Psoas muscle (tissue), 8 donors: ENCODE results near the gene ERMARD. TPM values are rescaled to one million over a fixed set of nuclear protein-coding genes. Genes with fewer than 3 reads are reported as not detected.

Source experiments
- ATAC-seq, 4 donors: fragments of 200-7000 bp; cut with Tn5 transposase; one replicate each; pipeline ENCODE4 v1.9.1; 2020; ENCODE audit warnings: moderate library complexity in 3 of 4, mild to moderate bottlenecking in 2 of 4
- DNase-seq, 2 donors: peaks; one replicate each; pipeline ENCODE4 v3.0.0-alpha.2; 2020
- H3K27ac ChIP-seq: fragments of 200-600 bp; one replicate; pipeline ENCODE4 v1.8.0; 2022
- H3K27me3 ChIP-seq, 3 donors: fragments of 200-600 bp in 1 of 3; one replicate each; pipeline versions ENCODE4 v1.6.1 to v1.8.0; 2013 to 2022; ENCODE audit warnings: low read length in 2 of 3, mild to moderate bottlenecking in 2 of 3, moderate library complexity in 1 of 3; ENCODE audit not compliant: insufficient read depth in 3 of 3
- H3K36me3 ChIP-seq, 2 donors: fragments of 200-600 bp in 1 of 2; one replicate each; pipeline versions ENCODE4 v1.6.1 to v1.8.0; 2013 to 2022; ENCODE audit warnings: low read depth in 1 of 2, mild to moderate bottlenecking in 1 of 2, moderate library complexity in 1 of 2; ENCODE audit not compliant: insufficient read depth in 1 of 2
- H3K4me1 ChIP-seq: fragments of 200-600 bp; one replicate; pipeline ENCODE4 v1.8.0; 2022
- H3K4me3 ChIP-seq: fragments of 200-600 bp; one replicate; pipeline ENCODE4 v1.8.0; 2022; ENCODE audit warnings: mild to moderate bottlenecking
- H3K9me3 ChIP-seq: fragments of 200-600 bp; one replicate; pipeline ENCODE4 v1.8.0; 2022
- WGBS, 3 donors: extraction: QIAGEN DNeasy Blood & Tissue Kit; methylation state at CpG; one replicate each; pipeline versions ENCODE4 v1.1.6 to v1.1.7; 2013; 5-methylcytosine and 5-hydroxymethylcytosine counted together
- intact Hi-C, 2 donors: fragments of 100-400 bp; cut with DNase I; formaldehyde crosslinking; loops; one replicate each; pipeline versions ENCODE4 v1.11.0 to v1.14.2; 2022
- polyA plus RNA-seq, 3 donors: library from polyadenylated mRNA; stranded (reverse); fragments of 200-250 nt; gene quantifications; one replicate each; pipeline ENCODE4 v1.2.3, GENCODE V29; 2013
- total RNA-seq, 4 donors: library from RNA; stranded (reverse); fragmentation: NEBNext Ultra II Directional in 2 of 4; extraction: Animal tissue kit (Norgen Biotek cat#: 25700) in 2 of 4; gene quantifications; one replicate each; pipeline versions ENCODE4 v1.2.1 to v1.2.4, GENCODE V29; 2021 to 2023
- TF ChIP-seq, protein P1 (sequence below): fragments of 200-600 bp; IDR thresholded peaks from one replicate; pipeline ENCODE4 v1.8.0; 2022; ENCODE audit warnings: antibody characterized with exemption
- donor health status: healthy with polysubstance abuse.
- donor health status: DM: no; HTN: no; CAD: no; lungs with moderate emphysema.
- donor health status: Bipolar disorder and iron deficiency.
- donor health status: healthy.
- donor health status: DM: yes; HTN: yes; CAD: no.
- donor health status: DM: no; HTN: no; CAD: no.
- donor health status: DM: no; HTN: no; CAD: no.
- donor health status: DM: yes; HTN: yes; CAD: no.

Gene ERMARD
- total and polyA plus RNA-seq, 7 donors = 7.9 to 13.3 (median 11.4) TPM

DNA sequence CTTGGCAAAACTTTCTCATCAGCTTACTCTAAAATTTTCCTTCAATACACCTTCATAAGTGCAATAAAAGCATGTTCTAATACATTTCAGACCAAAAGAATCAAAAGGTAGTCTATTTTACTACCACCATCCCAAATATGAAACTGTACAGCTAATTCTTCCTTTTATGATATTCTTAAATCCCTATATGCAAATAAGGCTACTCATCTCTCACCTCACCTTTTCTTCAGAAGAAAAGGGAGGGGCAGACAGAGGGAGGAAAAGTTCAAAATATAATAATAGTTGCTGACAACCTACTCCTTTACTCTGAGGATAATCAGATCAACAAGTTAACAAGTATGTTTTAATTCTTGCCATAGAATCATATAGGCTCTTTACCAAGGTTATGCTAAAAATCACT lies 42.1 kb upstream of the ERMARD start:
- Histone ChIP-seq H3K36me3 (peaks cover 6 to 95% of the 10 kb centered on the region in 2 donors), H3K9me3 (no peaks in the 10 kb centered on the region), H3K27me3 (no peaks in the 10 kb centered on the region), H3K4me1 (peaks cover 11% of the 10 kb centered on the region), H3K27ac (no peak overlapping the region), H3K4me3 (no peak overlapping the region)
- ATAC-seq (no peak), DNase-seq (no peak)
- TF ChIP-seq, protein P1, sequence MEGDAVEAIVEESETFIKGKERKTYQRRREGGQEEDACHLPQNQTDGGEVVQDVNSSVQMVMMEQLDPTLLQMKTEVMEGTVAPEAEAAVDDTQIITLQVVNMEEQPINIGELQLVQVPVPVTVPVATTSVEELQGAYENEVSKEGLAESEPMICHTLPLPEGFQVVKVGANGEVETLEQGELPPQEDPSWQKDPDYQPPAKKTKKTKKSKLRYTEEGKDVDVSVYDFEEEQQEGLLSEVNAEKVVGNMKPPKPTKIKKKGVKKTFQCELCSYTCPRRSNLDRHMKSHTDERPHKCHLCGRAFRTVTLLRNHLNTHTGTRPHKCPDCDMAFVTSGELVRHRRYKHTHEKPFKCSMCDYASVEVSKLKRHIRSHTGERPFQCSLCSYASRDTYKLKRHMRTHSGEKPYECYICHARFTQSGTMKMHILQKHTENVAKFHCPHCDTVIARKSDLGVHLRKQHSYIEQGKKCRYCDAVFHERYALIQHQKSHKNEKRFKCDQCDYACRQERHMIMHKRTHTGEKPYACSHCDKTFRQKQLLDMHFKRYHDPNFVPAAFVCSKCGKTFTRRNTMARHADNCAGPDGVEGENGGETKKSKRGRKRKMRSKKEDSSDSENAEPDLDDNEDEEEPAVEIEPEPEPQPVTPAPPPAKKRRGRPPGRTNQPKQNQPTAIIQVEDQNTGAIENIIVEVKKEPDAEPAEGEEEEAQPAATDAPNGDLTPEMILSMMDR = no peak
- intact Hi-C loops = no loop called here

DNA sequence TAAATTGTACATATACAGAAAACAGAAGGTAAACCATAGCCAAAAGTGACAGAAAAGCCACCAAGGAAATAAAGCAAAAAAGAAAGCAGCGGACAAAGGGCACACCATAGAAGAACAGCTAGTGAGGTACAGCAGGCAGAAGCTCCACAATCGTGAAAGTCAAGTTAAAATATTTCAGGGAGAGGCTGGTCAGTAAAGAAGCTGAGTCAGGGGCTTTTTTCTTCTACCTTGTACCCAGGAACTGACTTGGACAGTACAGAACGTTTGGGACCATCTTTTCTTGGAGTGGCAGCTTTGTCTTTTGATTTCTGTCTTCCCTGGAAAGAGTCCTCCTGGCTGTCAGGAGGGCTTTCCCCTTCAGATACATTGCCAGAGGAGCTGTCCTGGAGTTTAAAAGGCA lies 41.4 kb upstream of the ERMARD start:
- intact Hi-C loops = no loop called here

DNA sequence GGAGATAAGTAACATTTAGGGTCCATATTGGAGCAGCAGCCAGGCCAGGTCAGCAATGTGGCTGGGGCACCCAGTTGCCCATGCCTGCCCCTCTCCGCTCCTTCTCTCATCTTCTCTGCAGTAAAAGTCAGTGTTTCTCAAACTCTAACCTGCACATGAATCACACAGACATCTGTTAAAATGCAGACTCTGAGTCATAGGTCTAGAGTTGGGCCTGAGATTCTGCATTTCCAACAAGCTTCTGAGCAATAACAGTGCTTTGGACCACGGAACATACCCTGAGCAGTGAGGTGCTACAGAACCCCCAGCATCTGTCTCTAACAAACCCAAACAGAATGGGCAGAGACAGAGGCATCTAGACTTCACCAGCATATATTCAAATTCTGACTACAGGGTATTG lies 37.2 kb upstream of the ERMARD start:
- H3K4me3 ChIP-seq = no peak overlapping the region
- peaks cover 2% of the 10 kb centered on the region for H3K4me1 ChIP-seq
- DNase-seq = no peak
- 96 to 100% (median 97%) methylated on average over 2 of the region's 2 CpGs for WGBS, 3 donors
- TF ChIP-seq, protein P1 = no peak
- ATAC-seq = no peak
- H3K36me3 ChIP-seq = peaks cover 3 to 91% of the 10 kb centered on the region in 2 donors
- no peaks in the 10 kb centered on the region for H3K9me3 ChIP-seq
- H3K27me3 ChIP-seq = no peaks in the 10 kb centered on the region
- no peak overlapping the region for H3K27ac ChIP-seq
- intact Hi-C loops = no loop called here

More for the DNA sequence above, 41.4 kb upstream of the ERMARD start:
- Histone ChIP-seq H3K4me1 (peaks cover 4% of the 10 kb centered on the region), H3K36me3 (peaks cover 3 to 95% of the 10 kb centered on the region in 2 donors), H3K27me3 (no peaks in the 10 kb centered on the region), H3K4me3 (no peak overlapping the region), H3K27ac (no peak overlapping the region), H3K9me3 (no peaks in the 10 kb centered on the region)
- 75 to 87% (median 84%) methylated on average over 3 of the region's 3 CpGs for WGBS, 3 donors
- ATAC-seq (no peak), DNase-seq (no peak)
- TF ChIP-seq, protein P1 = no peak

DNA sequence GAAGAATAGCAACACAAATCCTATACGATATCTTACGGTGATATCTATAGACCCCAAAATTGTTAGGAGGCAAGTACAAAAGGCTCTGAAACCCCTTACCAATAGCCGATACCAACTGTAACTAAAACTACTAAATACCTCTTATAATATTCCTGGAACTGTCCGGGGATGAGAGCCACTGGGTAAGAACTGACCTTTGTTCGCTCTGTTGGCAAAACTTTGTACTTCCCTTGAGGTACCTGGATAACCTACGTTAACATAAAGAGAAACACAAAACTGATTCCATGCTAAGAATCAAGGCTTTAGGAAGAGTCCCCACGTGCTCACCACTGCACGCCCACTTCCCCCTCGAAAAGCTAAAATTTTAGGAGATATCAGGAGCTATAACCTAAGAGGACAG lies 36.8 kb upstream of the ERMARD start:
- intact Hi-C loops = no loop called here
- DNase-seq = no peak

DNA sequence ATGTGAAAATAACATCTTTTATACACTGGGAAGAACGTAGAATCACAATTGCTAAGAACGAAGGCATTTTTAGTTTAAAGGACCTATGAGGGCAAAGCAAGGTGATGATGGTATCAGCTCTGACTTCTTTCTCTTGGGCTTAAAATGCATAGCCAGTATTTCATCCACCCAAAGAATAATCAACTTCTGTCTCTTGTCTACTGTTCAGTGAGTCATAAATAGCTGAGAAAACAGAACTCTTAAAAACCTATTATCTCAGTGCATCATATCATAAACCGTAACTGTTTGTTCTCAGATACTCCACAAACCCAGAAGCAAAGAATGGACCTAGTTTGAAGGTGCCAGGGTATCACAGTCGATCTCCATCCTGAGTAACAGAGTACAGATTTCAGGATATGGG lies 32.3 kb upstream of the ERMARD start:
- ATAC-seq = no peak
- H3K27ac ChIP-seq = no peak overlapping the region
- no peaks in the 10 kb centered on the region for H3K9me3 ChIP-seq
- H3K27me3 ChIP-seq = no peaks in the 10 kb centered on the region
- peaks cover 0 to 42% of the 10 kb centered on the region in 2 donors for H3K36me3 ChIP-seq
- H3K4me3 ChIP-seq = no peak overlapping the region
- peaks cover 31% of the 10 kb centered on the region for H3K4me1 ChIP-seq
- DNase-seq = no peak
- intact Hi-C loops = no loop called here
- TF ChIP-seq, protein P1 = no peak
- 84 to 89% (median 86%) methylated on average over 4 of the region's 4 CpGs for WGBS, 3 donors

More for the DNA sequence above, 36.8 kb upstream of the ERMARD start:
- TF ChIP-seq, protein P1 = no peak
- Histone ChIP-seq H3K27me3 (no peaks in the 10 kb centered on the region), H3K27ac (no peak overlapping the region), H3K9me3 (no peaks in the 10 kb centered on the region), H3K4me1 (peaks cover 6% of the 10 kb centered on the region), H3K4me3 (no peak overlapping the region), H3K36me3 (peaks cover 3 to 87% of the 10 kb centered on the region in 2 donors)
- 94 to 95% (median 94%) methylated on average over 9 of the region's 9 CpGs for WGBS, 3 donors
- no peak for ATAC-seq
